ENCODE data around the gene CASQ2.

The CASQ2 gene

GRCh38 chr1:115706587-115707425 lies 61.7 kb downstream of the CASQ2 start:
- DNase-seq (ENCODE audit: insufficient read length, low spot score) (peak; percentile 28), FAIRE-seq (no peak)
- no peak for TF ChIP-seq POU2F2 (IDR thresholded peaks at IDR 0.05; ENCODE audit: low read depth, low read length)

GRCh38 chr1:115705963-115706362 lies 62.6 kb downstream of the CASQ2 start:
- FAIRE-seq (no peak), DNase-seq (ENCODE audit: insufficient read length, low spot score) (no peak)
- TF ChIP-seq POLR2A (IDR thresholded peaks at IDR 0.05; ENCODE audit: low read depth, low read length) (no peak), POU2F2 (IDR thresholded peaks at IDR 0.05; ENCODE audit: low read depth, low read length) (no peak), TAF1 (IDR thresholded peaks at IDR 0.05; ENCODE audit: low read depth, low read length) (no peak), POLR2AphosphoS5 (IDR thresholded peaks at IDR 0.05; ENCODE audit: low read depth, low read length) (no peak), SPI1 (IDR thresholded peaks at IDR 0.05; ENCODE audit: low read depth, low read length) (no peak), PAX5 (IDR thresholded peaks at IDR 0.05; ENCODE audit: insufficient read depth, low read length, severe bottlenecking) (no peak)

- TF ChIP-seq TAF1 (IDR thresholded peaks at IDR 0.05; ENCODE audit: low read depth, low read length) (no peak), POLR2A (IDR thresholded peaks at IDR 0.05; ENCODE audit: low read depth, low read length) (no peak), POLR2AphosphoS5 (IDR thresholded peaks at IDR 0.05; ENCODE audit: low read depth, low read length) (no peak), SPI1 (IDR thresholded peaks at IDR 0.05; ENCODE audit: low read depth, low read length) (no peak), PAX5 (IDR thresholded peaks at IDR 0.05; ENCODE audit: insufficient read depth, low read length, severe bottlenecking) (no peak), POU2F2 (IDR thresholded peaks at IDR 0.05; ENCODE audit: low read depth, low read length) (no peak)
- FAIRE-seq, result no peak
- no peak for DNase-seq (ENCODE audit: insufficient read length, low spot score)
Observed at GRCh38 chr1:115705085-115705951, 63.2 kb downstream of the CASQ2 start.

- no peak for DNase-seq (ENCODE audit: insufficient read length, low spot score)
Observed at GRCh38 chr1:115702959-115703358, 65.6 kb downstream of the CASQ2 start.

GRCh38 chr1:115701090-115701489 lies 67.4 kb downstream of the CASQ2 start:
- no peak for DNase-seq (ENCODE audit: insufficient read length, low spot score)
- no peak for FAIRE-seq
- TF ChIP-seq SPI1 (IDR thresholded peaks at IDR 0.05; ENCODE audit: low read depth, low read length), result no peak
- TF ChIP-seq POU2F2 (IDR thresholded peaks at IDR 0.05; ENCODE audit: low read depth, low read length), result no peak
- TF ChIP-seq TAF1 (IDR thresholded peaks at IDR 0.05; ENCODE audit: low read depth, low read length), result no peak
- no peak for TF ChIP-seq POLR2AphosphoS5 (IDR thresholded peaks at IDR 0.05; ENCODE audit: low read depth, low read length)
- no peak for TF ChIP-seq POLR2A (IDR thresholded peaks at IDR 0.05; ENCODE audit: low read depth, low read length)
- no peak for TF ChIP-seq PAX5 (IDR thresholded peaks at IDR 0.05; ENCODE audit: insufficient read depth, low read length, severe bottlenecking)

More at GRCh38 chr1:115702959-115703358, 65.6 kb downstream of the CASQ2 start:
- TF ChIP-seq POLR2AphosphoS5 (IDR thresholded peaks at IDR 0.05; ENCODE audit: low read depth, low read length), result no peak
- no peak for TF ChIP-seq SPI1 (IDR thresholded peaks at IDR 0.05; ENCODE audit: low read depth, low read length)
- no peak for TF ChIP-seq TAF1 (IDR thresholded peaks at IDR 0.05; ENCODE audit: low read depth, low read length)
- TF ChIP-seq PAX5 (IDR thresholded peaks at IDR 0.05; ENCODE audit: insufficient read depth, low read length, severe bottlenecking), result no peak
- TF ChIP-seq POLR2A (IDR thresholded peaks at IDR 0.05; ENCODE audit: low read depth, low read length), result no peak
- TF ChIP-seq POU2F2 (IDR thresholded peaks at IDR 0.05; ENCODE audit: low read depth, low read length), result no peak
- no peak for FAIRE-seq

GRCh38 chr1:115697619-115698018 lies 70.9 kb downstream of the CASQ2 start:
- DNase-seq (ENCODE audit: insufficient read length, low spot score) (no peak), FAIRE-seq (peak; percentile 69)
- TF ChIP-seq POLR2A (IDR thresholded peaks at IDR 0.05; ENCODE audit: low read depth, low read length) (no peak), SPI1 (IDR thresholded peaks at IDR 0.05; ENCODE audit: low read depth, low read length) (no peak), POU2F2 (IDR thresholded peaks at IDR 0.05; ENCODE audit: low read depth, low read length) (no peak), POLR2AphosphoS5 (IDR thresholded peaks at IDR 0.05; ENCODE audit: low read depth, low read length) (no peak), TAF1 (IDR thresholded peaks at IDR 0.05; ENCODE audit: low read depth, low read length) (no peak), PAX5 (IDR thresholded peaks at IDR 0.05; ENCODE audit: insufficient read depth, low read length, severe bottlenecking) (no peak)

GRCh38 chr1:115694805-115695204 lies 73.7 kb downstream of the CASQ2 start:
- TF ChIP-seq POU2F2 (IDR thresholded peaks at IDR 0.05; ENCODE audit: low read depth, low read length) (no peak), POLR2A (IDR thresholded peaks at IDR 0.05; ENCODE audit: low read depth, low read length) (no peak), POLR2AphosphoS5 (IDR thresholded peaks at IDR 0.05; ENCODE audit: low read depth, low read length) (no peak), TAF1 (IDR thresholded peaks at IDR 0.05; ENCODE audit: low read depth, low read length) (no peak)
- FAIRE-seq (no peak), DNase-seq (ENCODE audit: insufficient read length, low spot score) (no peak)

GRCh38 chr1:115692224-115692623 lies 76.3 kb downstream of the CASQ2 start:
- FAIRE-seq (no peak), DNase-seq (ENCODE audit: insufficient read length, low spot score) (no peak)
- TF ChIP-seq TAF1 (IDR thresholded peaks at IDR 0.05; ENCODE audit: low read depth, low read length), result no peak

GRCh38 chr1:115690972-115691371 lies 77.5 kb downstream of the CASQ2 start:
- no peak for TF ChIP-seq SPI1 (IDR thresholded peaks at IDR 0.05; ENCODE audit: low read depth, low read length)
- FAIRE-seq, result no peak
- no peak for DNase-seq (ENCODE audit: insufficient read length, low spot score)

GRCh38 chr1:115687744-115688143 lies 80.8 kb downstream of the CASQ2 start:
- TF ChIP-seq PAX5 (IDR thresholded peaks at IDR 0.05; ENCODE audit: insufficient read depth, low read length, severe bottlenecking) (no peak), POU2F2 (IDR thresholded peaks at IDR 0.05; ENCODE audit: low read depth, low read length) (no peak), SPI1 (IDR thresholded peaks at IDR 0.05; ENCODE audit: low read depth, low read length) (no peak), TAF1 (IDR thresholded peaks at IDR 0.05; ENCODE audit: low read depth, low read length) (no peak), POLR2A (IDR thresholded peaks at IDR 0.05; ENCODE audit: low read depth, low read length) (no peak), POLR2AphosphoS5 (IDR thresholded peaks at IDR 0.05; ENCODE audit: low read depth, low read length) (no peak)
- DNase-seq (ENCODE audit: insufficient read length, low spot score), result no peak

More at GRCh38 chr1:115687744-115688143, 80.8 kb downstream of the CASQ2 start:
- no peak for FAIRE-seq
